ENCODE results near the gene LHX6.

The LHX6 gene

DNA sequence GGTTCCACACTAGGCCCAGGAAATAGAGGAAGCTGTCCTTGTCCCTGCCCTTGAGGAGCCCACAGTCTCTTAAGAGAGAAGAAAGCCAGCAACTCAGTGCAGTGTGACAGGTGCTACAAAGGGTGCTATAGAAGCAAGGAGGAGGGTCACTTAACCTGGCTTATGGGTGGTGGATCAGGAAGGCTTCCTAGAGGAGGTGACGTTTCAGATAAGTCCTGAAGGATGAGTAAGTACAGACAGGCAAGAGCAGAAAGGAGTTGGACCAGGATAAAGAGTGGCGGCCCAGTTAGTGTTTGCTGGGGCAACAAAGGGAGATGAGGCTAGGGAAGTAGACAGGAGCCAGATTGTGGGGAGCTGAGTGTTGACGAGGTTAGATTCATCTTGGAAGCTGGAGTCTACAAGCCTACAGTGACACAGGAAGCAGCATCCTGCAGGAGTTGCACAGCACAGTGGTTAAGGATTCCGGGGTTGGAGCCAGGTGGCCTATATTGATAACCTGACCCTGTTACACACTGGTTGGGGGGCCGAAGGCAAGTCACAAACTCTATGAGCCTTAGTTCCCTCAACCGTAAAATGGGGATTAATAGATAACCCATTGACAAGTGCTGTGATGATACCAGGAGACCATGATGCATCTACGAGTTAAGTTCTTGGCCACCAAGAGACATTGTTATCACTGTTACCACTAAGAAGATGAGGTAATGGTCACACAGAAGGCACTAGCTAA is 5.4 kb upstream of the LHX6 start:
- TF ChIP-seq, protein P1, sequence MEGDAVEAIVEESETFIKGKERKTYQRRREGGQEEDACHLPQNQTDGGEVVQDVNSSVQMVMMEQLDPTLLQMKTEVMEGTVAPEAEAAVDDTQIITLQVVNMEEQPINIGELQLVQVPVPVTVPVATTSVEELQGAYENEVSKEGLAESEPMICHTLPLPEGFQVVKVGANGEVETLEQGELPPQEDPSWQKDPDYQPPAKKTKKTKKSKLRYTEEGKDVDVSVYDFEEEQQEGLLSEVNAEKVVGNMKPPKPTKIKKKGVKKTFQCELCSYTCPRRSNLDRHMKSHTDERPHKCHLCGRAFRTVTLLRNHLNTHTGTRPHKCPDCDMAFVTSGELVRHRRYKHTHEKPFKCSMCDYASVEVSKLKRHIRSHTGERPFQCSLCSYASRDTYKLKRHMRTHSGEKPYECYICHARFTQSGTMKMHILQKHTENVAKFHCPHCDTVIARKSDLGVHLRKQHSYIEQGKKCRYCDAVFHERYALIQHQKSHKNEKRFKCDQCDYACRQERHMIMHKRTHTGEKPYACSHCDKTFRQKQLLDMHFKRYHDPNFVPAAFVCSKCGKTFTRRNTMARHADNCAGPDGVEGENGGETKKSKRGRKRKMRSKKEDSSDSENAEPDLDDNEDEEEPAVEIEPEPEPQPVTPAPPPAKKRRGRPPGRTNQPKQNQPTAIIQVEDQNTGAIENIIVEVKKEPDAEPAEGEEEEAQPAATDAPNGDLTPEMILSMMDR (IDR thresholded peaks at IDR 0.05; ENCODE audit: extremely low read depth, missing control alignments) = no peak
- DNase-seq (ENCODE audit: low spot score) = no peak

DNA sequence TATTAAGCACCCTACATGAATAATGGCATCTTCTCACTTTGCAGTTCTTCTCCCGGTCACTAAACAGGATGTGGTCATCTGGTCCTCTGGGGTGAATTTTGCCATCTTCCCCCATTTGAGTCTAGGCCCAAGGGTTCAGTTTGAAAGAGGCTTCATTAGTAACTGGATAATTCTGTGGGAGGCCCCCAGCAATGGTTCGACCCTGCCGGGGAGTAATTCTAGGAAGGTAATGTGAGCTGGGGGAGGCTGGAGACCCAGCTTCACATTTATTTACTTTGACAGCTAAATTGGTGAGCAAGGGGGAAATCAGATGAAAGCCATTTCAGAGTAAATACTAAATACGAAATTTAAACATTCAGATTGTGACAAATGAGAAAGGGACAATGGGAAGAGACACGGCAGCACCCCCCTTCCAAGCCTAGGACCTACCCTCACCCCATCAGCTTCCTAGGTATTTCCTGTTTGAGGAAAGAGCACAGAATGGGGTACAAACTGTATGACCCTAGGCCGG is 4.1 kb upstream of the LHX6 start:
- DNase-seq (ENCODE audit: low spot score) = no peak
- TF ChIP-seq, protein P1 (IDR thresholded peaks at IDR 0.05; ENCODE audit: extremely low read depth, missing control alignments) = no peak

DNA sequence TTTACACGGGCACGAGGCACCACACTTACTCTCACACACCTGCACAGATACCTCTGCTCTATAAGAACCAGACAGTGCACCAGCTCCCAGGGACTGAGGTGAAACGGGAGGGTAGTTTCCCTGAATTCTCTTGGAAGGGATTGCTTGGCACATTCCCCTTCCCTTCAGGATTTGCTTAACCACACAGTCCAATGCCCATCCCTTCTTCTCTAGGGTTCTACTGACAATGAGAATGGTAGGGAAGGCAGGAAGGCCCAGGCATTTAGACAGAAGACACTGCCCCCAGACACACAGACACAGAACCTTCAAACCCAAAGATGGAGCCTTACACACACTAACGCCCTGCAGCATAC is 704 bp upstream of the LHX6 start:
- TF ChIP-seq, protein P1 (IDR thresholded peaks at IDR 0.05; ENCODE audit: extremely low read depth, missing control alignments) = no peak

DNA sequence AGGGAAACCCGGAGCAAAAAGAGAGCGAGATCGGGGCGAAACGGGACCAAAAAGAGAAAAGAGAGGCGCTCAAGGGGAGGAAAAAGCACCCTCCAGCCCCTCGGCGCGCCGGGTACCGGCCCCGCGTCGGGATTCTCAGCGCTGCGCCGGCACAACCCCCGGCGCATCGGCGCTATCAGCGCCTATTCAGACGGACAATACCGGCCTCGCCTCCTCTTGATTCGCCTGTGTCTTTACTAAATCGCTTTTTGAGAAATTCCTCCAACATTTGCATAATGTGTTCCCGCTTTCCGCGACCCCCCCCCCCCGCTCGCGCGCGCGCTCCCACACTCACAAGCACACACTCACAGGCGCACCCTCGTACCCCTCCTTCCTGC is 578 bp downstream of the LHX6 start:
- TF ChIP-seq, protein P1 (IDR thresholded peaks at IDR 0.05; ENCODE audit: extremely low read depth, missing control alignments) = no peak

More for the DNA sequence above, 704 bp upstream of the LHX6 start:
- no peak for DNase-seq (ENCODE audit: low spot score)

DNA sequence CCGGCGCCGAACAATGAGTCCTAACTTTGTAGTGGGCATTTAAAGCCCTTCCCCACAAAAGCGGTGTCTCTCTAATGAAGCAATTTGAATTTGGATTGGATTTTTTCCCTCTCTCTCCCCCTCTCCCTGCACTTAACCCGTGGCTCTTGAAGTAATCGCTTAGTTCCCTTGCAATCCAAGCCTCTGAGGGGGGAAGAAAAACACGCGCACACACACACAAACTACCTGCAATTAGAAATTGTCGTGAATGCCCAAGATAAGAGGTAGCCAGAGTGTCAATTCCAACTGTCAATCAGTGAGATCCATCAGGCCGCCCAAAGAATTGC is 1.2 kb downstream of the LHX6 start:
- TF ChIP-seq, protein P1 (IDR thresholded peaks at IDR 0.05; ENCODE audit: extremely low read depth, missing control alignments) = no peak
- DNase-seq (ENCODE audit: low spot score) = no peak

More for the DNA sequence above, 578 bp downstream of the LHX6 start:
- DNase-seq (ENCODE audit: low spot score) = peak; percentile 58

DNA sequence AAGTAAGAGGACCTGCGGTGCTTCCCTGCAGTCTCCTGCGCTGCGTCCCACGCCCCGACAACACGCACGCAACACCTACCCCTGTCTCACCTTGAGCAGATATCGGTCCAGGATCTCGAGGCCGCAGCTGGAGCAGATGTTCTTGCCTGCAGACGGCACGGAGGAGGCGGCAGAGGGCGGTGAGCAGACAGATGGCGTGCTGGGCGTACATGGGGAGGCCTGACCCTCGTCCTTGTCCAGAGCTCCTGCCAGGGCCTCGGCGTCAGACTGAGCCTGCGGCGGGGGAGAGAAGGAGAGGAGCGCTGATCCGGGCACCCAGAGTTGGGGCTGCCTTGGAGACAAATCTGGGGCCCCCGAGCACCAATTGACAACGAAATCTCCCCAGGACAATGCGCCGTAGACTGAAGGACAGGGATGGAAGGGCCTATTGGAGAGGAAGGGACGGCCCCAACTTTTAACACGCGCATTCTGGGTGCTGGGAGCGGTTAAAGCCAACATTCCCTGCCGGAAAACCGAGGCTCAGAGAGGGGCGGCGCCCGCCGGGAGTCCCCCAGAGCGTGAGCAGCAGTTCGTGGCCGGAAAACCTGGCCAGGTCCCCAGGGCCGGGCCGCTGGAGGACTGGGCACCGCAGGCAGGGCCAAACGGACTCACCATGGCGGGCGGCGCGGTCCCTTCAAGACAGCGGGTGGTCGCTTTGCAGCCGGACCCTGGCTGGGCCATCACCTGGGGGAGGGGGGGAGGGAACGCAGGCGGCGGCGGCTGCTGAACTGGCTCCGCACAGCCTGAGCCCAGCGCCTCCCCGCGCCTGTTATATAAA is 1.8 kb downstream of the LHX6 start:
- TF ChIP-seq, protein P1 (IDR thresholded peaks at IDR 0.05; ENCODE audit: extremely low read depth, missing control alignments) = no peak
- no peak for DNase-seq (ENCODE audit: low spot score)

DNA sequence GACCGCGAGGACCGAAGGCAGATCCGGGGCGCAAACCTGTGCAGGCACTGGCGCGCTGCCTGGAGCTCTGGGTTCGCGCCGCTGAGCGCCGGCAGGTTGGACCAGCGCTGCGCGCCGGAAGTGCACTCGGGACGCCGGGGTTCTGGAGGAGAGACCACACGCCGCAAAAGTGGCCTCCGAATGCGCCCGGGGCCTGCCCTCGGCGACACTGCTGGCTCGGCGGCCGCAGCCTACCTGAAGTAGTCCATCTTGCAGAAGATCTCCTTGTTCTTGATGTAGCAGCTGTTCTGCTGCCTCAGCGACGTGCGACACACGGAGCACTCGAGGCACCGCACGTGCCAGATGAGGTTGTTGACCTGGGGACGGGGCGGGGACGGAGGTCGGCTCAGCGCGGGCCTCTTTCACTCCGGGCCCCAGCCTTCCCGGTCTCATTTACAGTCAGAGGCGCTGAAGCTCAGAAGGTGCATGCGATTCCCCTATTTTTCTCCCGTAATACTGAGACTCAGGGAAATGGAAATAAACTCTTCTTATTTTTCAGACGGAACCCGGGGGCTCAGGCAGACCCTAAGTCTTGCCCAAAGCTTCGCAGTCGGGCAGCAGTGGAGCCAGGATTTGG is 2.5 kb downstream of the LHX6 start:
- no peak for DNase-seq (ENCODE audit: low spot score)
- TF ChIP-seq, protein P1 (IDR thresholded peaks at IDR 0.05; ENCODE audit: extremely low read depth, missing control alignments) = no peak
